ENCODE data around the gene TULP4. TPM values are rescaled to one million over a fixed set of nuclear protein-coding genes. Genes with fewer than 3 reads are reported as not detected.

Gene TULP4
- total and polyA plus RNA-seq, 2 of the 8 experiments (the other 6 are each of a cell fraction or from before 2014, with no cell fraction given), result 7.7 to 51.6 TPM

DNA sequence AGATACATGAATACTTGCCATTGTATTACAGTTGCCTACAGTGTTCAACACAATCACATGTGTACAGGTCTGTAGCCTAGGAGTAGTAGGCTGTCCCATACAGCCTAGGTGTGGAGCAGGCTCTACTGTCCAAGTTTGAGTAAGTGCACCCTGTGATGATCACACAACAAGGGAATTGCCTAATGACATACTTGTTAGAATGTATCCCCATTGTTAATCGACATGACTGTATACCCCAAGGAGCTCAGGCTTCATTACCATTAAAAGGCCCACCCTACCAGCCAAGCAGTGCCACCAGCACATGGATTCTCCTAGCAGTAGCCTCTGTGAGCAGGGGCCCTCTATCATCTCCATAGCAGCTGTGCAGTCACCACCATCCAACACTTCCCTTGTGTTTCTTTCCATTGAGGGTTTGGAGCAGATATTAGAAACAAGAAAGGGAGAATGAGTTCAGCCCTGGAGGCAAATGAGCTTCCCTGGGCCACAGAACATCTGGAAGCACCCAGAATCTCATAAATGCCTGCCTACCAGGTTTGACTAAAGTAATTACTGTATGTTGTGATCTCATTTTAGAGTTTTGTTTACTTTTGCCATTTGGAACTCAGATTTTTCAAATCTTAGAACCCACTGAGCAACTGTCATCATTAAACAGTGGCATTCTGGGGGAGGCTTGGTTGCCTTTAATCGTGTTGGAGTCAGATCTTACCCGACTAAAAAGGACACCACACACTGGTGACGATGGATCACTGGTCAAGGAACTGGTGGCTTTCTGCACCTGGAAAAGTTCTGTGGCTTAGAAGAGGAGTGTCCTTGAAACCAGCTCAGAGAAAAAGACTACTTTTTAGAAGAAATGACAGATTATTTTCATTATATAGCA, 104.9 kb downstream of the TULP4 start (continued):
- TF ChIP-seq SIN3A (conservative IDR thresholded peaks at IDR 0.05 in 1 of 2, IDR thresholded peaks at IDR 0.05 in 1 of 2; ENCODE audit: low read depth in 1 of 2, low read length in 2 of 2) (no peak), NANOG (IDR thresholded peaks at IDR 0.05; ENCODE audit: insufficient read depth, low read depth, low read length, poor library complexity, severe bottlenecking) (no peak), SP4 (IDR thresholded peaks at IDR 0.05; ENCODE audit: low read length) (no peak), RNF2 (IDR thresholded peaks at IDR 0.05; ENCODE audit: borderline replicate concordance, low read depth, low read length, missing control alignments, poor library complexity, severe bottlenecking) (no peak), MAFK (IDR thresholded peaks at IDR 0.05; ENCODE audit: low read depth, low read length) (no peak), HDAC2 (IDR thresholded peaks at IDR 0.05; ENCODE audit: borderline replicate concordance in 1 of 2, low read depth in 2 of 2, low read length in 2 of 2) (no peak)
- TF ChIP-seq, protein P1, sequence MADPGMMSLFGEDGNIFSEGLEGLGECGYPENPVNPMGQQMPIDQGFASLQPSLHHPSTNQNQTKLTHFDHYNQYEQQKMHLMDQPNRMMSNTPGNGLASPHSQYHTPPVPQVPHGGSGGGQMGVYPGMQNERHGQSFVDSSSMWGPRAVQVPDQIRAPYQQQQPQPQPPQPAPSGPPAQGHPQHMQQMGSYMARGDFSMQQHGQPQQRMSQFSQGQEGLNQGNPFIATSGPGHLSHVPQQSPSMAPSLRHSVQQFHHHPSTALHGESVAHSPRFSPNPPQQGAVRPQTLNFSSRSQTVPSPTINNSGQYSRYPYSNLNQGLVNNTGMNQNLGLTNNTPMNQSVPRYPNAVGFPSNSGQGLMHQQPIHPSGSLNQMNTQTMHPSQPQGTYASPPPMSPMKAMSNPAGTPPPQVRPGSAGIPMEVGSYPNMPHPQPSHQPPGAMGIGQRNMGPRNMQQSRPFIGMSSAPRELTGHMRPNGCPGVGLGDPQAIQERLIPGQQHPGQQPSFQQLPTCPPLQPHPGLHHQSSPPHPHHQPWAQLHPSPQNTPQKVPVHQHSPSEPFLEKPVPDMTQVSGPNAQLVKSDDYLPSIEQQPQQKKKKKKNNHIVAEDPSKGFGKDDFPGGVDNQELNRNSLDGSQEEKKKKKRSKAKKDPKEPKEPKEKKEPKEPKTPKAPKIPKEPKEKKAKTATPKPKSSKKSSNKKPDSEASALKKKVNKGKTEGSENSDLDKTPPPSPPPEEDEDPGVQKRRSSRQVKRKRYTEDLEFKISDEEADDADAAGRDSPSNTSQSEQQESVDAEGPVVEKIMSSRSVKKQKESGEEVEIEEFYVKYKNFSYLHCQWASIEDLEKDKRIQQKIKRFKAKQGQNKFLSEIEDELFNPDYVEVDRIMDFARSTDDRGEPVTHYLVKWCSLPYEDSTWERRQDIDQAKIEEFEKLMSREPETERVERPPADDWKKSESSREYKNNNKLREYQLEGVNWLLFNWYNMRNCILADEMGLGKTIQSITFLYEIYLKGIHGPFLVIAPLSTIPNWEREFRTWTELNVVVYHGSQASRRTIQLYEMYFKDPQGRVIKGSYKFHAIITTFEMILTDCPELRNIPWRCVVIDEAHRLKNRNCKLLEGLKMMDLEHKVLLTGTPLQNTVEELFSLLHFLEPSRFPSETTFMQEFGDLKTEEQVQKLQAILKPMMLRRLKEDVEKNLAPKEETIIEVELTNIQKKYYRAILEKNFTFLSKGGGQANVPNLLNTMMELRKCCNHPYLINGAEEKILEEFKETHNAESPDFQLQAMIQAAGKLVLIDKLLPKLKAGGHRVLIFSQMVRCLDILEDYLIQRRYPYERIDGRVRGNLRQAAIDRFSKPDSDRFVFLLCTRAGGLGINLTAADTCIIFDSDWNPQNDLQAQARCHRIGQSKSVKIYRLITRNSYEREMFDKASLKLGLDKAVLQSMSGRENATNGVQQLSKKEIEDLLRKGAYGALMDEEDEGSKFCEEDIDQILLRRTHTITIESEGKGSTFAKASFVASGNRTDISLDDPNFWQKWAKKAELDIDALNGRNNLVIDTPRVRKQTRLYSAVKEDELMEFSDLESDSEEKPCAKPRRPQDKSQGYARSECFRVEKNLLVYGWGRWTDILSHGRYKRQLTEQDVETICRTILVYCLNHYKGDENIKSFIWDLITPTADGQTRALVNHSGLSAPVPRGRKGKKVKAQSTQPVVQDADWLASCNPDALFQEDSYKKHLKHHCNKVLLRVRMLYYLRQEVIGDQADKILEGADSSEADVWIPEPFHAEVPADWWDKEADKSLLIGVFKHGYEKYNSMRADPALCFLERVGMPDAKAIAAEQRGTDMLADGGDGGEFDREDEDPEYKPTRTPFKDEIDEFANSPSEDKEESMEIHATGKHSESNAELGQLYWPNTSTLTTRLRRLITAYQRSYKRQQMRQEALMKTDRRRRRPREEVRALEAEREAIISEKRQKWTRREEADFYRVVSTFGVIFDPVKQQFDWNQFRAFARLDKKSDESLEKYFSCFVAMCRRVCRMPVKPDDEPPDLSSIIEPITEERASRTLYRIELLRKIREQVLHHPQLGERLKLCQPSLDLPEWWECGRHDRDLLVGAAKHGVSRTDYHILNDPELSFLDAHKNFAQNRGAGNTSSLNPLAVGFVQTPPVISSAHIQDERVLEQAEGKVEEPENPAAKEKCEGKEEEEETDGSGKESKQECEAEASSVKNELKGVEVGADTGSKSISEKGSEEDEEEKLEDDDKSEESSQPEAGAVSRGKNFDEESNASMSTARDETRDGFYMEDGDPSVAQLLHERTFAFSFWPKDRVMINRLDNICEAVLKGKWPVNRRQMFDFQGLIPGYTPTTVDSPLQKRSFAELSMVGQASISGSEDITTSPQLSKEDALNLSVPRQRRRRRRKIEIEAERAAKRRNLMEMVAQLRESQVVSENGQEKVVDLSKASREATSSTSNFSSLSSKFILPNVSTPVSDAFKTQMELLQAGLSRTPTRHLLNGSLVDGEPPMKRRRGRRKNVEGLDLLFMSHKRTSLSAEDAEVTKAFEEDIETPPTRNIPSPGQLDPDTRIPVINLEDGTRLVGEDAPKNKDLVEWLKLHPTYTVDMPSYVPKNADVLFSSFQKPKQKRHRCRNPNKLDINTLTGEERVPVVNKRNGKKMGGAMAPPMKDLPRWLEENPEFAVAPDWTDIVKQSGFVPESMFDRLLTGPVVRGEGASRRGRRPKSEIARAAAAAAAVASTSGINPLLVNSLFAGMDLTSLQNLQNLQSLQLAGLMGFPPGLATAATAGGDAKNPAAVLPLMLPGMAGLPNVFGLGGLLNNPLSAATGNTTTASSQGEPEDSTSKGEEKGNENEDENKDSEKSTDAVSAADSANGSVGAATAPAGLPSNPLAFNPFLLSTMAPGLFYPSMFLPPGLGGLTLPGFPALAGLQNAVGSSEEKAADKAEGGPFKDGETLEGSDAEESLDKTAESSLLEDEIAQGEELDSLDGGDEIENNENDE (IDR thresholded peaks at IDR 0.05; ENCODE audit: insufficient replicate concordance, low read length), result no peak
